HG03196 (cell line): ENCODE results near the gene OR2H1.
"Not testable (repeated sequence)": the region's sequence is repeated elsewhere in the genome, so short reads cannot be mapped to it uniquely, and the experiment has no call there.

ENCODE experiments used
- ATAC-seq: cut with Tn5 transposase; IDR thresholded peaks from one replicate; pipeline ENCODE4 v1.9.1; 2021; ENCODE audit not compliant: unreplicated experiment

OR2H1 gene

DNA sequence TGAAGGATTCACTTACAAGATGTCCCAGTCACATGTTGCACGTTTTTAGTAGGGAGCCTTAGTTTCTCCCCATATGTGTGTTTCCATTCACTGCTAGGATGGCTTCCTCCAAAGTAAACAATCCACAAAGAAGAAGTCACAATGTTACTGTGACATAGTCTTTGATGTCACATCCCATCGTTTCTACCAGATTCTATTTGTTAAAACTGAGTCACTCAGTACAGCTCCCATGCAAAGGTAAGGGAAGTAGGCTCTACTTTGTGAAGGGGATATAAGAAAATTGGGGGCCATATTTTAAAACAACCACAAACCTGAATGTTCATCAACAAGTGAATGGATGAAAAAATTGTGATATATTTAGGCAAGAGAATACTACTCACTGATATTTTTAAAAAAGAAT lies at the start of gene OR2H1, which contains the start of gene OR11A1:
Gene OR2H1, plus strand, starts transcription at position 185 of the 400 bp plus-strand sequence. CDS start 4,615 bp downstream, outside the sequence.
Gene OR11A1, minus strand, starts transcription at position 101 of the 400 bp plus-strand sequence. CDS start 29,430 bp downstream, outside the sequence.
- ATAC-seq, result no peak

DNA sequence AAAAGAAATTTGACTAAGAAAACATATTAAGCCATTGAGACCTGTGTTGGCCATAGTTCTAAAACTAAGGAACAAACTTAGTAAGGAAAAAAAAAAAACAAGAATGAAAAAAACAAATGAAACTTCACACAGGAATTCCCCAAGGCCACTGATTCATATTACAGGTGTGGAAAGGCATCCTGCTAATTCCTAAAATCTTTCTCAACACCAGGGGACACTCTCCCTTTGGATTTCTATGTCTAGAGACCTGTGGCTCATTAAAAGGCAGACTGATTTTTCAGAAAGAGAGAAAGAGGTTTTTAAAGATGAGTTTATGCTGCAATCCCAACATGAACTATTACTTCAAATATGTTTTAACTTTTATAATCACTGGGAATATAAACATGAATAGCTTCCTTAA lies 42.4 kb upstream of the OR2H1 start, which contains the start of gene OR12D1:
Gene OR12D1, plus strand, starts transcription at position 341 of the 400 bp plus-strand sequence.
- no peak for ATAC-seq

DNA sequence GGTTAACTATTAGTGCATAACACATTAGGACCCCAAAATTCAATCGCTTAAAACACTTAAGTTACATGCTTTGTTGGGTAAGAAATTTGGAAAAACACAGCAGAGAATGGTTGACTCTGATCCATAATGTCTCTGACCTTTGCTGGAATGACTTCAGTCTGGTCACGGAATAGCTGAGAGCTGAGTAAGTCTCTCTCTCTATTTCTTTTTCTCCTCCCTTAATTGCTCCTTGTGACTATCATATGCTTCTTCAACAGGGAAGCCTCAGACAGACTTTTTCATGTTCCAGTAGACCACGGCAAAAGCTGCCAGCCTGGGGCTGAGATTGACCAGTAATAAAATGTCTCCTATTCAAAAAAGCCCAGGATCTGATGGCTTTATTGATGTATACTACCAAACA lies 37.4 kb upstream of the OR2H1 start:
- no peak for ATAC-seq

DNA sequence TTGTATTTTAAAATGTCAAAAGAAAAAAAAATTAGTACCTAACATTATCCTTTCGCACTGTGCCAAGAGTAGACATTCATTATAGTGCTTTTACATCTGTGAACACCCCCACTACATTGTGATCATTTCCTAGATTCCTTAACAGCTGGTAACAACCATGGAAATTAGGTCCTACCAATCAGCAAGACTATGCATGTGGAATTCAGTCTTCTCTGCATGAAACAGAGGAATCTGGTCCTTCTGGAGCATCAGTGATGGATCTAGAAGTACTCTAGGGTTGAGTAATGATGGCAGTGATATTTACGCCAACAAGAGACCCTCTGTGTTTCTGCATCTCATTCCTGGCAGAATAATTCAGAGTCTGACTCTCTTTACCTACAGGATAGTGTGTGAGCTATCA lies 32.8 kb upstream of the OR2H1 start:
- ATAC-seq, result no peak

DNA sequence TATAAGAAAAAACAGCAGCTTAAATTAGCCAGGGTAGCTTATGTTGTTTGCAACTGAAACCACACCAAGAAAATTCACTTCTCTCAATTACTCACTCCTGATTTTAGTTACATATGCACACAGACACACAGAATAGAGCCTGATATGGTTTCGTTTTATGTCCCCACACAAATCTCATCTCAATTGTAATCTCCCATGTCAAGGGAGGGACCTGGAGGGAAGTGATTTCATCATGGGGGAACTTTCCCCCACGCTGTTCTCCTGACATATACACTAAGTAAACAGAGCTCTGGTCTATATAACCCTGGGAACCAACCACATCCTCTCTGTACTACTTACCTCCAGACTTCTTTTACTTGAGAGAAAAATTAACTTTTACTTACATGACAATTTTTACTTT lies 32.4 kb upstream of the OR2H1 start:
- no peak for ATAC-seq

DNA sequence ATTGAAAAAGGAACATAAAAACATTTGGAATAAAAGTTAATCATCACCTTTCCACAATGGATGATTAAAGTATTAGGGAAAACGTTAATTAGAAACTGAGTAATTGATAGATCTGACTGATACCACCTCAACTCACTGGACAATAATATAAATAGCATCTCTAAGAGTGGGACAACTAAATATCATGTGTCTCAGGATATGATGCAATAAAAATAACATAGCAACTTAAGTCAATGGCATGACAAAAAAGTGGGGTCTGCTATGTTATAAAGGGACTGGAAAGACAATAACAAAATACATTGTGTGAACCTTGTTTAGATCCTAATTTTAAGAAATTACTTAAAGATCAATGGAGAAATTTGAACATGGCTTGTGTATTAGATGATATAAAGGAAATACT lies 31.9 kb upstream of the OR2H1 start:
- ATAC-seq, result no peak

DNA sequence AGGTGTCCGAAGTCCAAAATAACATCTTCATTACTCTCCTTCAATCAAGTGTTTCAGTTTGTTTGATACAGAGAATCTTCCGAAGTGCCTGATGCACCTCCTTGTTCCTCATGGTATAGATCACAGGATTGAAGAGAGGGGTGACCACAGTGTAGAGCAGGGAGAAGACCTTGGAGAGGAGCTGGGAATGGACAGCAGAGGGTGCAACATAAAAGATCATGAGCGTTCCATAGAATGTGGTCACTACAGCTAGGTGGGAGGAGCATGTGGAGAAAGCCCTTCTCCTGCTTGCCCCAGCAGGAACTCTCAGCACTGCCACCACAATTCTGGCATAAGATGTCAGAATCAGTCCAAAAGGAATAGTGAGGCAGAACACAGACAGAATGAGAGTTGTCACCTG lies 30.3 kb upstream of the OR2H1 start:
- ATAC-seq, result no peak

DNA sequence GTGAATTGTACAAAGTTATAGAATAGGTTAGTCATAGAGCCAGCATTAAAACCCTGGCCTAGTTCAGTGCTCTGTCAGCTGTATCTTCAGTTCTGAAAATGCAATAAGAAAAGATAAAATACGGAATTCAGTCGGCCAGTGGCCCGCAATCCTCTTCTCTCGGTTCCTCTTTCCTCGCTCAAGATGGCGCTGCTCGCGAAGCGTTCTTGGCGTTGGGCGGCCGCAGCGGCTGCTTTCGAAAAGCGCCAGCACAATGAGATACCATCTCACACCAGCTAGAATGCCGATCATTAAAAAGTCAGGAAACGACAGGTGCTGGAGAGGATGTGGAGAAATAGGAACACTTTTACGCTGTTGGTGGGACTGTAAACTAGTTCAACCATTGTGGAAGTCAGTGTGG lies 20.2 kb upstream of the OR2H1 start:
- not testable (repeated sequence) for ATAC-seq

DNA sequence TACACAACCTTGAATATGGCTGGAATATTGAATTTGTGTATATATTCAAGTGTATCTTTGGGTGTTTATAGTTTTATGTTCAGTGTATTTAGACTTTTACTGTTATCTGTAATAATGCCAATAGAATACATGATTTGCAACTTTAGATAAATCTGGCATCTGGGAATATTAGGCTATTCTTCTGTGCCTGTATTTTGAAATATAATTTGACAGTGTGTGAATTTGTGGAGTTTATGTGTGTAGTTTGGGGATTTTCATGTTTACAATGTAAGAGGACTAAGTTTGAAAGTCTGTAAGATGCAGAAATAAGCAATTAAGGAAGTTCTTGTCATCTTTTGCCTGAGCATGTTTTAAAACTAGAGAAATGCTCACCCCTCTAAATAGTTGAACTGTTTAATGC lies 17.9 kb upstream of the OR2H1 start, which contains the start of gene OR10C1:
Gene OR10C1, plus strand, starts transcription at position 301 of the 400 bp plus-strand sequence. CDS start 710 bp downstream, outside the sequence.
- ATAC-seq, result no peak

DNA sequence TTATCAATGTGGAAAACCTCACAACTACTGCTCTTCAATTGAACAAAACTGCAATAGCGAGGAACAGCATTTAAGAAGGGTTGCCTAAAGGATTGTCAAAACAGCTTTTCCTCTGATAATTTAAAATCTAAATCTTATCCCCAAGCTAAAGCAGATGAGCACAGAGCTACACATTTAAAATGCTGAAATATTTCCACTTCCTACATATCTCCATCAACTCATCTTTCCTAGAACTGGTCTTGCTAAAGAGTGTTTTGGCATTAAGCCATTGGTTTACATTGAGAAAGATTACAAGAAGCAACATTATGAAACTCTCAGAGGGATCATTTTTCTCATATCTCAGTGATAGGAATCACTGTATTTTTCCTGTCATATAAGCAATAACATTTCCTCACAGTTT lies 14.2 kb upstream of the OR2H1 start:
- no peak for ATAC-seq

DNA sequence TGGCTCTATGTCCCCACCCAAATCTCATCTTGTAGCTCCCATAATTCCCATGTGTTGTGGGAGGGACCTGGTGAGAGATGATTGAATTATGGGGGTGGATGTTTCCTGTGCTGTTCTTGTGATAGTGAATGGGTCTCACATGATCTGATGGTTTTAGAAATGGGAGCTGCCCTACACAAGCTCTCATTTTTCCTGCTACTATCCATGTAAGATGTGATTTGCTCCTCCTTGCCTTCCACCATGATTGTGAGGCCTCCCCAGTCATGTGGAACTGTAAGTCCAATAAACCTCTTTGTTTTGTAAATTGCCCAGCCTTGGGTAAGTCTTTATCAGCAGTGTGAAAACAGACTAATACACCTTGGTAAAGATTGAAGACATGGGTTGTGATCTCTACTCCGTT lies 12.9 kb upstream of the OR2H1 start:
- ATAC-seq, result not testable (repeated sequence)

DNA sequence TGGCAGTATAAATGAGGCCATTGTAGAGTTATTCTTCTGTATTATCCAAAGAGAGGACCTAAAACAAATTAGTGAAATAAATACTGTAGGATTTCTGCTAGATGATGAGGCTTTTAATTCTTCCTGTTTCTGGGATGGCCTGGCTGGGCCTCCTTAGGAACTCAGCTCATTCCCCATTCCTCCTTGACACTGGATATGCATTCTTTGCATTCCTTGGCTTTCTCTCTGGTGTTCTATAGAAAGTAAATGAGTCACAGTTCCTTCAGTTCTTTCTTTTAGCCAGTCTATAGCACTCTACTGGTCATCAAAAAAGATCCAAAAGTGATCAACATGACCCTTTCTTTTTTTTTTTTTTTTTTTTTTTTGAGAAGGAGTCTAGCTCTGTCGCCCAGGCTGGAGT lies 9.3 kb upstream of the OR2H1 start:
- ATAC-seq, result no peak

DNA sequence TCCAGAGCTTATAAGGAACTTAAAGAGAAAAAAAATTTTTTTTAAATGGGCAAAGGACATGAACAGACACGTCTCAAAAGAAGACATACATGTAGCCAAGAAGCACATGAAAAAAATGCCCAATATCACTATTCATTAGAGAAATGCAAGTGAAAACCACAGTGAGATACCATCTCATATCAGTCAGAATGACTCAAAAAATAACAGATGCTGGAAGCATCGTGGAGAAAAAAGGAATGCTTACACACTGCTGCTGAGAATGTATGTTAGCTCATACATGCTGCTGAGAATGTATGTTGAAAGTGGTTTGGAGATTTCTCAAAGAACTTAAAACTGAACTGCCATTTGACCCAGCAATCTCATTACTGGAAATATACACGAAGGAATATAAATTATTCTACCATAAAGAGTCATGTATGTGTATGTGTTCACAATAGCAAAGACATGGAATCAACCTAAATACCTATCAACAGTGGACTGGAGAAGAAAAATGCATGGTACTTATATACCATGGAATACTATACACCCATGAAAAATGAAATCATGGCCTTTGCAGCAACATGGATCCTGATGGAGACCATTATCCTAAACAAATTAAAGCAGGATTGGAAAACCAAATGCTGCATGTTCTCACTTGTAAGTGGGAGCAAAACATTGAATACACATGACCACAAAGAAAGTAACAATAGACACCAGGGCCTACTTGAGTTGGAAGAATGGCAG lies 5.3 kb upstream of the OR2H1 start:
- ATAC-seq, result no peak

DNA sequence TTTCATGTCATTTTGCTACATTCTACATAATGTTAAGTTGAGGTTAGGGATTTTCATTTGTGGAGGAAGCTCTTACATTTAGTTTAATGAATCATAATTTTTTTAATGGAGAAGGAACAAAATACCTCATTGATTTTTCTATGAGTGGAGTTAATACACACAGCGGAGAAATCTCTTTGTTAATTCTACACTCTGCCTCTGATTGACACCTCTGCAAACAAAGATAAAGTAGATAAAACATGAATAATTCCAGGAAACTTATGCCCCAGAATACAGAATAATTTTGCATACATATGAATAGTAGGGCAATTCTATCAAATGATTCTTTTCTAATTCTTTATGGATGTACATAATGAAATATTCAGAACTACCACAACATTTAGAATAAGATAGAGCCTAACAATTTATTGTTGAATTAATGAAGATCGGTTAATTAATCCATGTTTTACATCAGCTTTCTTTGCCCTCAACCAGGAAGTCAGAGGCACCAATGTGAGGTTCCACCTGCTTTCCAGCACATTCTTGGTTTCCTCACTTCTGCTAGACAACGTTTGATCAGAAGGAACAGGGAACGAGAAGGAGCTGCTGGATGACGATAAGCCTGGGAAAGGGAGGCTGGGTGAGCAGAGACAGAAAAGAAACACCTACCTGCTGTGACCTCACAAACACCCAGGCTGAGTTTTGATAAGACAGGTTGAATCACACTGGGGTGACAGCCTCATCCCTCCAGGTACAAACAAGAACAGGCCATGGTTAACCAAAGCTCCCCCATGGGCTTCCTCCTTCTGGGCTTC lies 4.3 kb downstream of the OR2H1 start:
- no peak for ATAC-seq

DNA sequence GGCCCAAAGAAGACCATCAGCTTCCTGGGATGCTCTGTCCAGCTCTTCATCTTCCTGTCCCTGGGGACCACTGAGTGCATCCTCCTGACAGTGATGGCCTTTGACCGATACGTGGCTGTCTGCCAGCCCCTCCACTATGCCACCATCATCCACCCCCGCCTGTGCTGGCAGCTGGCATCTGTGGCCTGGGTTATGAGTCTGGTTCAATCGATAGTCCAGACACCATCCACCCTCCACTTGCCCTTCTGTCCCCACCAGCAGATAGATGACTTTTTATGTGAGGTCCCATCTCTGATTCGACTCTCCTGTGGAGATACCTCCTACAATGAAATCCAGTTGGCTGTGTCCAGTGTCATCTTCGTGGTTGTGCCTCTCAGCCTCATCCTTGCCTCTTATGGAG lies 5.1 kb downstream of the OR2H1 start:
- ATAC-seq, result no peak

DNA sequence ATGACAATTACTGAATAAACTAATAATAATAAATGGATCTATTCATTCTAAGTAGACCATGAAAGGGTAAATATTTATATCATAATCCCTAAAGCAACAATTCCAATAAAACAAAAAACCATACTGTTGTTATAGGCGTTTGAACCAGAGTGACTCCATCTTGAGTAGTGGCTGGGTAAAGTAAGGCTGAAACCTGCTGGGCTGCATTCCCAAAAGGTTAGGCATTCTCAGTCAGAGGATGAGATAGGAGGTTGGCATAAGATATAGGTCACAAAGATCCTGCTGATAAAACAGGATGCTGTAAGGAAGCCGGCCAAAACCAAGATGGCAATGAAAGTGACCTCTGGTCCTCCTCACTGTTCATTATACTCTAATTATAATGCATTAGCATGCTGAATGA lies 8.3 kb downstream of the OR2H1 start:
- no peak for ATAC-seq

DNA sequence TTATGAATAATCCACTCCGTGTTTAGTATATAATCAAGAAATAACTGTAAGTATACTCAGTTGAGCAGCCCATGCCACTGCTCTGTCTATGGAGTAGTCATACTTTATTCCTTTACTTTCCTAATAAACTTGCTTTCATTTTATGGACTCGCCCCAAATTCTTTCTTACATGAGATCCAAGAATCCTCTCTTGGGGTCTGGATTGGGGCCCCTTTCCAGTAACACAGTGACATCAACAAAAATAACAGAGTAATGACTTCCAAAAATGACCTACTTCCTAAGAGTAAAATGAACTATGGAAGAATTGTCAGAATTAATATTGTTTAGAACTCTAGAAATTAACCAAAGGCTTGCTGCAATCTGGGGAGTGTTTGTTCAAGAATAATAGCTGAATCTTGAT lies 8.8 kb downstream of the OR2H1 start:
- no peak for ATAC-seq

DNA sequence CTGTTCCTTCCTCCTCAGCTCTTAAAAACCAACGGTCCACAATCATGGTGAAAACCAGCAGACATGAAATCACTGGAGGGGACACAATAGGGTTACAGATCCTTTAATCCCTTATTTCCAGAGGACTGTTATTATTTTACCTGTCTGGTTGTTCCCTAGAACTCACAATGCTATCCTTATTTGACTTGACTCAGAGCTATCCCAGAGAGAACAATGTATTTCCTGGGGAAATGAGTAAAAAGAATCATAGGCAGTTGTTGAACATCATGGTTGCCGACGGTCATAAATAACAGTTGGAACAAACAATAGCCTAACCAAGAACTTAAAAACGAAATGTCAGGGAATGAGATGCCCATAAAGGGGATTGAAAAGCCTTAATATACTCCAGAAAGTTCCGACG lies 9.3 kb downstream of the OR2H1 start:
- no peak for ATAC-seq

DNA sequence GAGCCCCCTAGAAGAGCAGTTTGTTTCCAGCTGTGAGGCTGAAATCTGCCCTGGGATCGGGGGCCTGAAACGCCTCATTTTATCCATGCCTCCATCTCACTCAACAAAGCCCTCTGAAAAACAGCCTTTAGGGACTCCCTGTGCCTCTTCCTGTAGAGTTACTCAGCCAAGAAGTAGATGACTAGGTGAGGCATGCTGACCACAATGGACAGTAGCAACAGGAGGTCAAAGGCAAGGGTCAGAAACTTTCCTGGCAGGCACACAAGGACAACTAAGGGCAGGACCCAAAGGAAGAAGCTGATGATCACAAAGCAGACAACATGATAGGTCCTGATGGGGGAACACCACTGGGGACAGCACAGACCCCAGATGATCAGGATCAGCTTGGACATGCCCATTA lies 18.0 kb downstream of the OR2H1 start:
- no peak for ATAC-seq

DNA sequence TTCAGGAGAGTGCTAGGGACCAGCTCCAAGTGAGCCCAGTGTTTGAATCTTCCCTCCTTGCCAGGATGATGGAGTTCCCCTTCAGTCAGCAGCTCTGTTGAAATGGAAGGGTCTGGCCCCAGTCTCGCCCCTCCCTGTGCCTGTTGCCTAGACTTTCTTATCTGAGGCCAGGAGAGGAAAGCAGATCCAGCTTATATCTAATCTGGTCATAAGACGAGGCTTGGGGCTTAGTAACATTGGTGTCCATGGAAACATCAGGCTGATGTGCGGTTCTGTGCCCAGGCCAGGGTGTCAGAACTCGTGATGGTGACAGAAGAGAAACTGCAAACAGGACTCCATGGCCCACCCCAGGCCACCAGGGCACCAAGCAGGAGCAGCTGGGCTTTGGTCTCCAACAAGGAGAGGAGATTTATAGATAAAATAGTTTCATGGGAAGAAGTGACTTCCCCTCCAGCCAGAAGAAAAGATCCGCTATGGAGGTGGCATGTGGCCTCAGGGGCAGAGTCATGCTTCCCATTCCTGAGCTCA lies 21.0 kb downstream of the OR2H1 start:
- no peak for ATAC-seq

DNA sequence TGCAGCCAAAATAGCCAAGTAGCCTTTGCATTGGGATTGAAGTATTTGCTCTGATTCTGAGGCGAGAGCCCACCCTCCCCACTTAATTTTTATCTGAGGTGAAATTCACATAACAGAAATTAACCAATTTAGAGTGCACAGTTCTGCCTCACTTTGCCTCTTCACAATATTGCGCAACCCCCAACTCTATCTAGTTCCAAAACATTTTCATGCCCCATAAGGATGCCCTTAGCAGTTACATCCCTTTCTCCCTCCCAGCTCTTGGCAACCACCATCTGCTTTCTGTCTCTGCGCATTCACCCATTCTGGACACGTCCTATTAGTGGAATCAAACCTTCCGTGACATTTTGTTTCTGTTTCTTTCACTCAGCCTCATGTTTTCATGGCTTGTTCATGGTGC lies 21.8 kb downstream of the OR2H1 start:
- ATAC-seq, result no peak

DNA sequence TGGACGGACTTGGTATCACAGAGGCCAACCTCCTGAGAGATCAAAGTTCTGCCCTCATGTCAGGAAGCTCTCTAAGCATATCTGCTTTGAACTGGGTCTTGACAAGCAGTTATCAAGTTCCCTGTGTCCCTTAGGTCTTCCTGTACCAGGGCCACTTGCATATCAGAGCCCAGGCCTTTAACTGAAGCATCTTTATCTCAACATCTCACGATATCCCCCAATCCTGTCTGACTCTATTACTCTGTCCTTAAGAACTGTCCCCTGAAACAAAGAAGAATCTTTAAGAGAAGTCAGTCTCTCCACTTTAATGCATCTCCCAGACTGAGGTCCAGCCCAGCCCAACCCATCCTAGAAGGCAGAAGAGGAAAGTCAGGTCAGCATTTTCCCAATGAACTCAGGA lies 22.6 kb downstream of the OR2H1 start:
- no peak for ATAC-seq
